GM12891 (cell line): ENCODE data around the gene RELT.

ENCODE experiments used
- PAX5 ChIP-seq: IDR thresholded peaks from 2 replicates; pipeline ENCODE4 v1.6.1; 2011; ENCODE audit warnings: low read length, moderate library complexity, mild to moderate bottlenecking; ENCODE audit not compliant: insufficient read depth, severe bottlenecking
- POLR2A ChIP-seq: IDR thresholded peaks from 2 replicates; pipeline ENCODE4 v1.6.1; 2011; ENCODE audit warnings: low read depth, low read length, control low read depth
- POLR2AphosphoS5 ChIP-seq: IDR thresholded peaks from 2 replicates; pipeline ENCODE4 v1.6.1; 2011; ENCODE audit warnings: low read depth, low read length, control low read depth
- POU2F2 ChIP-seq: IDR thresholded peaks from 2 replicates; pipeline ENCODE4 v1.6.1; 2011; ENCODE audit warnings: low read depth, mild to moderate bottlenecking, control low read depth, low read length, moderate library complexity
- SPI1 ChIP-seq: IDR thresholded peaks from 2 replicates; pipeline ENCODE4 v1.6.1; 2011; ENCODE audit warnings: low read depth, low read length, control low read depth
- TAF1 ChIP-seq: IDR thresholded peaks from 2 replicates; pipeline ENCODE4 v1.6.1; 2011; ENCODE audit warnings: low read depth, low read length, control low read depth

DNA sequence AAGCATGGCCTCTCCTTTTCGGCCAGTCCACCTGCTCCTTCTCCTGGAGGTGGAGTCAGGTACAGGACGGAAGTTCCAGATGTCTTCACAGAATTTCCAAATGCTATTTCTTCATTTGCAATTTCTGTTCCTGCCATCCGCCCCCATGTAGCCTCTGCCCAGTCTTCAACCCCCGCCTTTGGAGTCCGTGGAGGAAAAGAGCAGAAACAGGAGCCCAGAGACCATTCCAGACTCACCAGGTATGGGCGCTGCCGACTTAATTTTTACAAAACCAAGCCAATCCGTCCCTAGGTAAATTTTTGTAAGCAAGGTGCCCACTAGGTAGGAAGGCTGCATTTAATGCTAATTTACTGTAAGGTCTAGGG, 28.9 kb downstream of the RELT start:
- TF ChIP-seq POLR2AphosphoS5 (no peak), POLR2A (no peak), TAF1 (no peak), SPI1 (no peak), PAX5 (no peak), POU2F2 (no peak)
